ENCODE measurements around the gene IKZF2. TPM values are rescaled to one million over a fixed set of nuclear protein-coding genes. Genes with fewer than 3 reads are reported as not detected.

IKZF2 gene
- total RNA-seq, 1 donor, result 11.3 TPM

DNA sequence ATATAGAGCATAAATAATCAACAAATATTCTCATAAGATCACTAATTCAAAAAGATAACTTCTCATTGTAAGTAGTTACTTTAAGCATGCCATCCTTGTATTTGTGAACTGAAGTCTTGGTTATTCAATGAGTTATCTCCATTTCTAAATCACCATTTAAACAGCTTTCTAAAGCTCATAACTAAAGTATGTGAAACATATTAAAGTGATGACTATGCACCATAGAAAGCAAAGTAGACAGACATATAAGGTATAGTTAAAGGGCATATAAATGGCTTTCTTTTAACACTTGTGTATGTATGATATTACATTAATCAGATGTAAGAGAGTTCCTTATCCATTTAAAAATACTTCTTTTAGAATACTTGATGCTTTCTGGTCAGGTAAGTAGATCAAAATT, 83.5 kb downstream of the IKZF2 start:
- DNase-seq (ENCODE audit: low read depth), result no peak
- H3K4me3 ChIP-seq (ENCODE audit: low read depth, low read length), result no peak overlapping the region
- TF ChIP-seq CTCF (IDR thresholded peaks at IDR 0.05; ENCODE audit: insufficient read depth, low read length), result no peak

- DNase-seq (ENCODE audit: low read depth), result no peak
- H3K4me3 ChIP-seq (ENCODE audit: low read depth, low read length), result no peak overlapping the region
- no peak for TF ChIP-seq CTCF (IDR thresholded peaks at IDR 0.05; ENCODE audit: insufficient read depth, low read length)
Observed at GRCh38 chr2:213066443-213066743, 85.0 kb downstream of the IKZF2 start.

GRCh38 chr2:213065583-213066442, 85.6 kb downstream of the IKZF2 start:
- DNase-seq (ENCODE audit: low read depth), result peak; percentile 70
- TF ChIP-seq CTCF (IDR thresholded peaks at IDR 0.05; ENCODE audit: insufficient read depth, low read length), result no peak
- no peak overlapping the region for H3K4me3 ChIP-seq (ENCODE audit: low read depth, low read length)

DNA sequence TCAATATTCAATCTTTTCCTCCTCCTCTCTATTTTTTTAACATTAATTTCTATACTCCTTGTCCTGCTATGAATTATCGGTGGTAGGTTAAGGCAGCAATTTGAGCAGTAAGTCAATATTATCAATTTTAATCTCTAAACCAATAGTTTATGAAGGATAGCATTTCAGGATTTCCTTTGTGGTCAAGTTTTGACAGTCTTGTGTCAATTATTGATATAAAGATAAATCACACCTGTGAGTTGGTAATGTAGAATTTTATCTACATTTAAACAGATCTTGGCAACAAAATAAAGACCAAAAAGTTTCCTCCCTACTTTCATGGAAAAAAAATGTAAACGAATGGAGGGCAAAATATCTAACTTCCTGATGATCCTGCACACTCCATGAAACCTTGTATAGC, 87.3 kb downstream of the IKZF2 start:
- no peak for TF ChIP-seq CTCF (IDR thresholded peaks at IDR 0.05; ENCODE audit: insufficient read depth, low read length)
- no peak for DNase-seq (ENCODE audit: low read depth)
- no peak overlapping the region for H3K4me3 ChIP-seq (ENCODE audit: low read depth, low read length)

GRCh38 chr2:213057977-213058376, 93.4 kb downstream of the IKZF2 start:
- peak; percentile 4 for DNase-seq (ENCODE audit: low read depth)
- TF ChIP-seq CTCF (IDR thresholded peaks at IDR 0.05; ENCODE audit: insufficient read depth, low read length), result no peak
- no peak overlapping the region for H3K4me3 ChIP-seq (ENCODE audit: low read depth, low read length)

DNA sequence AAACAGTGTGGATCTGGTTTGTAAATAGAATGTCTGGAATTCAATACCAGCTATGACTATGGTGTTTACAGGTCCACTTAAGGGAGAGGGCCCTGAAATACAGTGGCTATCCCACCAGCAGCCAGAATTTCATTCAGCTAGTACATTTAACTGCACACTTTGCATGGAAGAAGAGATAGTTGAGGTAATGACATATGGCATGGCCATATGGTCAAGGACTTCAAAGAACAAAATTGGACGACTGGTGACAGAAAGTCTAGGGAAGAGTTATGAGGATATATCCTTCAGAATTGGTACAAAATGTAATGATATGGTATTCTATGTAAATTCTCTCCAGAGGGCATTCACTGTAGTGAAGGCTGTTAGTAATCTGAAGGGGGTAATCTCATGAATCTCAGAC, 105.0 kb downstream of the IKZF2 start:
- no peak for DNase-seq (ENCODE audit: low read depth)
- no peak for TF ChIP-seq CTCF (IDR thresholded peaks at IDR 0.05; ENCODE audit: insufficient read depth, low read length)
- no peak overlapping the region for H3K4me3 ChIP-seq (ENCODE audit: low read depth, low read length)

DNA sequence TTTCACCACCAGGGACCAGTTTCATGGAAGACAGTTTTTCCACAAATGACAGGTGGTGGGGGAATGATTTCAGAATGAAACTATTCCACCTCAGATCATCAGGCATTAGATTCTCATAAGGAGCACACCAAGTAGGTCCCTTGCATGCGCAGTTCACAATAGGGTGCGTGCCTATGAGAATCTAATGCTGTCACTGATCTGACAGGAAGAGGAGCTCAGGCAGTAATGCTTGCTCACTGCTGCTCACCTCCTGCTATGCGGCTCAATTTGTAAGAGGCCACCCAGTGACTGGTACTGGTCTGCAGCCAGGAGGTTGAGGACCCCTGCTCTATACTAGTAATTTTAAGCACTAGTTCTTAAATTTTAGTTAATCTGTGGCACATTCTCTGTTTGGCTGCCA, 107.8 kb downstream of the IKZF2 start:
- no peak for DNase-seq (ENCODE audit: low read depth)
- no peak overlapping the region for H3K4me3 ChIP-seq (ENCODE audit: low read depth, low read length)
- no peak for TF ChIP-seq CTCF (IDR thresholded peaks at IDR 0.05; ENCODE audit: insufficient read depth, low read length)
